SK-N-MC (cell line): Measurements from ENCODE around the gene TAS2R38.

ENCODE experiments used
- FOXP2 ChIP-seq: optimal IDR thresholded peaks from 2 replicates; pipeline ENCODE3; 2011; ENCODE audit warnings: mild to moderate bottlenecking, moderate library complexity; ENCODE audit not compliant: insufficient read depth; ENCODE audit errors: extremely low read length, control extremely low read depth
- POLR2AphosphoS5 ChIP-seq: IDR thresholded peaks from 2 replicates; pipeline ENCODE4 v1.6.1; 2012; ENCODE audit warnings: mild to moderate bottlenecking, low read depth, low read length, borderline replicate concordance

GRCh38 chr7:141954334-141954733 lies 19.2 kb downstream of the TAS2R38 start:
- TF ChIP-seq POLR2AphosphoS5 (no peak), FOXP2 (no peak)
